Left lobe of liver (tissue), 2 donors: ENCODE results near the gene ALPG. TPM values are rescaled to one million over a fixed set of nuclear protein-coding genes. Genes with fewer than 3 reads are reported as not detected.
"Not testable (repeated sequence)": the region's sequence is repeated elsewhere in the genome, so short reads cannot be mapped to it uniquely, and the experiment has no call there.

Experiments used
- ATAC-seq: fragments of 200-7000 bp; cut with Tn5 transposase; one replicate; pipeline ENCODE4 v1.9.1; 2020; ENCODE audit warnings: mild to moderate bottlenecking, moderate library complexity
- DNase-seq: peaks from one replicate; pipeline ENCODE4 v3.0.0-alpha.2; 2020; ENCODE audit warnings: low spot score
- total RNA-seq: library from RNA; stranded (reverse); gene quantifications from one replicate; pipeline ENCODE4 v1.2.1, GENCODE V29; 2021
- donor health status: DM: no; HTN: no; CAD: no; lungs with moderate emphysema.
- donor health status: DM: no; HTN: yes; CAD: no.

ALPG gene
- total RNA-seq, 1 donor from 2014 or later, result not detected

GRCh38 chr2:232438951-232439757 is 32.5 kb downstream of the ALPG start:
- DNase-seq, result no peak
- peak; percentile 30 for ATAC-seq

- DNase-seq (no peak), ATAC-seq (no peak)
Observed at GRCh38 chr2:232439758-232440135, 33.1 kb downstream of the ALPG start.

DNA sequence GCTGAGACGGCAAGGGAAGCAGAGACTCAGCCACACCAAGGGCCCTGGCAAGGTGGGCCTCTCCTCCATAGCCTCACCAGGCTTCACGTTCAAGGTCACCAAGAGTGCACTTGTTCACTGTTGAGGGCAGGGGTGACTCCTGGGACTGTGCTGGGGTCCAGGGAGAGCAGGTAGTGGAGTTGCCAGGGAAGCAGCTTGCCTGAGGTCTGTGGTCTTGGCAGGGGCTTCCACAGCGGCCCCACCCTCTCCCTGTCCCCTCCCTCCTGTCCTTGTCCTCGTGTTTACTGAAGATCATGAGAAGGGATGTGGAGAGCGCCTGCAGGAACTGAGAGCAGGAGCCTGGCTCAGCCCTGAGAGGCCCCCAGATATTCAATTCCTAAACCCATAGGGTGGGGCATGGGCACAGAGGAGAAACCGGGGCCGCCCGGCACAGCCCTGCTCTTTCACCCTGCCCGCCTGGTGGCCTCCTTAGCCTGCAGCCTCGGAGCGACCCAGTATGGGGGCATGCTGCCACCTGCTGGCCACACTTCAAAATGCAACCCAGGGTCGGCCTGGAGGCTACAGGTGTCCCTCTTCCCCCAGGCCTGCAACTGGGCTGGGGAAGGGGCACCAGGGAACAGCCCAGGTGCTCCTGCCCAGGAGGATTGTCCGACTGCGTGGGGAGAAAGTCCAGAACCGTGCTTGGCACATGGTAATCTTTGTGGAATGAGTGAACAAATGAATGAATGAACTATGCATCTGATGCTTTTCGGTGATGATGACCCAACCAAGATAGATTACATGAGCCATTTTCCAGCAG is 33.8 kb downstream of the ALPG start:
- DNase-seq (peak; percentile 87), ATAC-seq (peak; percentile 74)

DNA sequence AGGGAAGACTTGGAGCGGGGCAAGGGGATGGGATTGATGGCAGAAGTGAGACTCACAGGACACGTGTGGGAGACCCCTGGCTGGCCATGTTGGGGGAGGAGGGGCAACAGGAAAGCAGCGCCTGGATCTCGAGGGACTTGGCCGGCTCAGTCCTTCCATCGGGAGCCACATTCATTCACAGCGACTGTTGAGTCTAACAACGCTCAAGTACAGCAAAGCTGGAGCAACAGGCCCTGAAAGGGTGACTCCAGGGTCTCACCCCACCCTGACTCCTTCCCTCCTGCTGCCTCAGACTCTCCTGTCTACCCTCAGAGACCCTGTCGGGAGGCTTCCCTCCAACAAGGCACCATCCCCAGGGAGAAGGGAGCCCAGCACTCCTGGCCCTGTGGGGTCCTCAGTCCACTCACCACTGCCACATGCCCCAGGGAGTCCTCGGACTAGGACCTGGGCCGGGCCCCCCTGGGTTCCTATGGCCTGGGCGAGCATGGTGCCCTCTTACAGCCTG is 34.6 kb downstream of the ALPG start:
- no peak for ATAC-seq
- peak; percentile 42 for DNase-seq

DNA sequence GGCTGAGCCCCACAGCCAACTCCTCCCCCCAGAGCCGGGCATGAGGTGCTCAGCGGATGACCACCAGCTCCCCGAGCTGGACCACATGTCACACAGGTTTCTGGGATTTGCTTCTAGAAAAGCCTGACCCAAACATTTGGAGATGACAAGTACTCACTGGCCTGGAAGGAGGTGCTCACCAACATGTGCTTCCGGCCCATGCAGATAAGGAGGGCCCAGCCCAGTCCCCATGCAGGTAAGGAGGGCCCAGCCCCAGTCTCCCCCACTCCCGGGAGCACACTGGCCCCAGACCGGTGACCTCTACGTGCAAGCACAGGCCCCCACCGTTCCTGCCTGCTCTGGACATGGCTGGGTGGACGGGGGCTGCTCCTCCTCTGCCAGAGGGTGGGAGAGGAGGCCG is 35.3 kb downstream of the ALPG start:
- DNase-seq, result peak; percentile 43
- ATAC-seq, result not testable (repeated sequence)

DNA sequence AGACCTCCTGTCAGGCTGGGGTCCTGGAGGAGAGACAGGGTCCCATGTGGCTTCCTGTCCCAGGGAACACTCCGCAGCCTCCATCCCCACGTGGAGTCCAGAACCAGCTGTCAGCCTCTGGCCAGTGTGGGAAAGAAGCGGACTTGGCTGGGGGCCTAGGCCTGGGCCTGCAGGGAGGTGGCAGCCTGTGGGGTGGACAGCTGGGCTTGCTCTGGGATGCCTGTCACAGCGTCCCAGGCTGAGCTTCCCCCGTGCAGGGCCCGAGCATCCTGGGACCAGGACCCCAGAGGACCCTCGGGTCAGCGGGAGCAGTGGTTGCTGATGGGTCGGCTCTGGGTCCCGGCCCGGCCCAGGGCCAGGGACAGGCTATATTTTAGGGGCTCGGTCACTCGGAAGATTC is 35.8 kb downstream of the ALPG start:
- not testable (repeated sequence) for DNase-seq, ATAC-seq

GRCh38 chr2:232443047-232443446 is 36.4 kb downstream of the ALPG start:
- ATAC-seq, result not testable (repeated sequence)

DNA sequence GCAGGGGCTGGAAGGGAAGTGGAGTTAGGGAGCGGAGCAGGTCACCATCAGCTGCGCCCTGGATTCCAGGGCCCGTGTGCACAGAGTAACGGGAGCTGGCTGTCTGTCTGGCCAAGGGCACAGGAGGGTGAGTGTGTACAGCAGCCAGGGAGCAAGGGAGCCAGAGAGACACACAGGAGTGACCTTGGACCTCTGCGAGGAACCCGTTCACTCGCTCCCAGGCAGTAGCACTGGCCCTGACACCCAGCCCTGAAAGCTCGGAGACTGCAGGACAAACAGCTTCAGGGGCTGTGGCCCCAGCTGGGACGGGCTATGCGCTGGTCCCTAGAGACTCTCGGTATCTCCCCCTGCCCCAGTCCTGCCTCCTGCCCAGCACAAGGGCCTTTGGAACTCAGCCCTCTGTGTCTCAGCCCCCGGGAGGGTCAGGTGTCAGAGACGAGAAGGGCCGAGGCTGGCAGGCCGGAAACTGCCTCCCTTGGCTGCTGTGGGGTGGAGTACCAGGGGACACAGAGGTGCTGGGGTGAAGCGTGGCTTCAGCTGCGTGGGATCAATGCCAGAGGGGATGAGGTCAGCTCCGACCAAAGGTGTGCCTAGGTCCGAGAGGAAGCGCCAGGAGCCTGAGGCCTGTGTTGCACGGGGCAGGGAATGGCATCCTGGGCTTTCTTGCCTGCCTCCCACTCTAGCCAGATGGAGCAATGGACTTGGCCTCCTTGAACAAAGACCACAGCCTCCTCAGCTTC is 37.2 kb downstream of the ALPG start:
- ATAC-seq (peak; percentile 67), DNase-seq (peak; percentile 73)

More at GRCh38 chr2:232443047-232443446, 36.4 kb downstream of the ALPG start:
- peak; percentile 45 for DNase-seq

- ATAC-seq (peak; percentile 22), DNase-seq (peak; percentile 60)
Observed at GRCh38 chr2:232444409-232445148, 37.9 kb downstream of the ALPG start.

GRCh38 chr2:232445149-232445885 is 38.7 kb downstream of the ALPG start:
- ATAC-seq, result not testable (repeated sequence)
- DNase-seq, result peak; percentile 44

DNA sequence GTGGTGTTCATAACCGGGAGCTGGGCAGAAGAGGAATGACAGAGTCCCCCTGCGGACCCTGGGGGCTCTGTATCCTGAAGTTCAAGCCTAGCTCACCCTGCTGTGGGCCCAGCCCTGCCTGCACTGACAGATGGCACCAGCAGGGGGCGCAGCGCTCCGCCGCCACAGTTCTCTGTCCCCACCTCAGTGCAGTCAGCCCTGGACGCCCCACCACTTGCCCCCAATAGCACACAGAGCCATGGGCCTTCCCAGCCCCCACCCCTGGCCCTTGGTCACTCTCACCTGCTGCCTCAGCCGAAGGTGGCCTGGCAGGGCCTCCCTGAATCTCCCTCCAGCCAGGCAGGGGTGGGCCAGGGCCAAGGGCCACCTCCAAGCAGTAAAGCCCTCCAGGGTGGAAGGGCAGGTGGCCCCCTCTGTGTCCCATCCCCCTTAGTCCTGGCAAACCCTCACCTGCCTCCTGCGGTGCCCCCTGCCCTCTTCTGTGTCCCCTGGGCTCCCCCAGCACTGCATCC is 39.7 kb downstream of the ALPG start:
- ATAC-seq (peak; percentile 29), DNase-seq (peak; percentile 49)

DNA sequence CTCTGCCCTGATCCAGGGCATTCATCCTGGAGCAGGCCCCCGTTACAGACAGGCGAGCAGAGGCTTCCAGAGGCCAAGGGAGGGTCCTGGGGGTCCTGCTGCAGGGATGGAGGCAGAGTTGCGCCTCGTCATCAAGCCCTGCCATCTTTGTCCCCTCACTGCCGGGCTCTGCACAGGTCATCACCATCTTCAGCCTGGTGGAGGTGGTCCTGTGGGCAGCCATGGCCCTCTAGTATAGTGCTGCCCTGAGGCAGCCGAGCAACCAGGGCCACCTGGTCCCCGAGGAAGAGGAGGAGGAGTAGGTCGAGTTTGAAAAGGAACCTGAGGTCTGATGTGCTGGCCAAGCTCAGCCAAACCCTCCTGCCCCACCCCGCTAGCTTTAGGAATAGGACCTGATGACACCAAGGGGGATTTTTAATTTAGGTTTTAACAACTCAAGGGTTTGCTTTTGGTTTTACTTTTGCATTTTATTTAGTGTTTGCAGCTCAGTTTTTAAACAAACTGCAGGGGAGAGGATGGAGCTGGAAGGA is 40.5 kb downstream of the ALPG start:
- no peak for DNase-seq
- no peak for ATAC-seq

DNA sequence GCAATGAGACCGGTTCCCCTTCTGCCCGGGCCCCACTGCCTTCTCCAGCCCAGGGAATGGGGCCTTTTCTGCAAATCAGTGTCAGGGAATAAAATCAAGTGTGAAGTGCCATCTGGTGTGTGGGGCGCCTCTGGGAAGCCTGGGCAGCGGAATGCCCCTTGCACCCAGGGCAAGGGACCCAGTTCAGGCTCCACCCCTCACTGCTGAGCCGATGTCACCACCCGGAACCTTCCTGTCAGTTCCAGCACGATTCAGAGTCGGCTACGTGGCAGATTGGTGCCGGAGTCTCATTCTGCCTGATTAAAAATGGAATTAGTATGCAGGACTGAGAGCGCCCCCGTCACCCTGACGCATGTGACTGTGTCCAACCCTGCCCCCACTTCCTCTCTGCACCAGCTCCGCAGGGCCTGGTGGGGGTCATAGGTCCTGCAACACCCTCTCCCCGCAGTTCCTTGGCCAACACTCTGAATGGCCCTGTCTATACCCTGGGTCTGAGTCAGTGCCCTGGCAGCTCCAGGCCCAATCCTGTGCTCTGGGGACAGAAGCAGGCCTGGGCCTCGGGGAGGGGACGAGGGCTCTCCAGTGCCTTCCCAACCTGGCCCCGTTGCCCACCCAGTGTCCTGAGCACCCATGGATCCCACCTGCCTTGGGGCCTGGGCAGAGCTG is 41.1 kb downstream of the ALPG start:
- ATAC-seq, result peak; percentile 77

DNA sequence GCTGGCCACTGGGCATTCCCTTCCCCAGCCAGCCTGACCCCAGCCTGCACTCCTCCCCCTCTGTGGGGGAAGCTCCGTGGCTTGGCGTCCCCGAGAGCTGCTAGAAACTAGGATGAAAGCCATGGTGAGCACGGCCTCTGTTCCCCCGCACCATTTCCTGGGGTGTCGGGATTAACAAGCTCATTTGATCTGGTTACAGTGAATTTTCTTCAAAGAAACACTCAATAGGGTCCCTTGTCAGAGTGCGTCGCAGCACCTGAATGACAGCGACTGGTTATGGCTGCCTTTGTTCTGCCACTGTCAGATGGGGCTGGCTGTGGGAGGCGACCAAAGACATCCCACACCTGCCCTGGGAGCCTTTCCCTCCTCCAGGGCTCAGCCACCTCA is 41.7 kb downstream of the ALPG start:
- no peak for ATAC-seq
- no peak for DNase-seq

More for the DNA sequence above, 41.1 kb downstream of the ALPG start:
- peak; percentile 92 for DNase-seq

GRCh38 chr2:232449964-232450363 is 43.3 kb downstream of the ALPG start:
- DNase-seq (no peak), ATAC-seq (no peak)

DNA sequence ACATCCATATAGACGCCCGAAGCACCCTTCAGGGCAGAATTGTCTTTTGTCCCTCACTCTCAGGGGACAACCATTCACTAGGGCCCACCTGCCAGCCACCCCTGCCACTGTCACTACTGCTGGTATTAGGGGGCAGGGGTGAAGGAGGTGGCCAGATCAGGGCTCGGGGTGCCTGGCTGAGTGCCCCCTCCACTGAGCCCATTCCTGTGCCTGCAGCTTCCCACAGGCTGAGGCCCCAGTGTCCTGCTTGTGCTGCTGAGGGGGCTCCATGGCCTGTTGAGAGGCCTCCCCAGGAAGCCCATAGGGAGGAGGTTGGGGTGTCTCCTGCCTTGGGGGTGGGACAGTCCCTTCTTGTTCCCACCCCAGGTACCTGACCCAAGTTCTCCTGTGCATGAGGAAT is 45.0 kb downstream of the ALPG start:
- peak; percentile 22 for DNase-seq

DNA sequence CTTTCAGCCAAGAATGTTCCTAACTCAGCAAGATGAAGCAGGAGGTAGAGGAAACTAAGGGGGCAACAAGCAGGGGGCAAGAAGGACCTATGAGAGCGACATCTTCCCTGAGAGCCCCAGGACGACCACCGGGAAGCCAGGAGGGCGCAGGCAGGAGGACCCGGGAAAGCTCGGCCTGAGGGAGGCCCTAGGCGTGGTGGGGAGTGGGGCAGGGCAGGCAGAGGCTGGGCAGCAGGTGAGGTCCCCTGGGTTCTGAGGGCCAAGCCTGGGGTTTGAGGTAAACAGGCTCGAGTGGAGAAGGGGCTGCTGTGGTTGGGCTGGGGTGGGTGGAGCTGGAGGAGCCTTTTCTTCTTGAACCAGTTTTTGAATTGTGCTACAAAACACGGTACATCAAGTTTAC is 48.0 kb downstream of the ALPG start:
- no peak for ATAC-seq
- peak; percentile 33 for DNase-seq

More for the DNA sequence above, 45.0 kb downstream of the ALPG start:
- not testable (repeated sequence) for ATAC-seq

DNA sequence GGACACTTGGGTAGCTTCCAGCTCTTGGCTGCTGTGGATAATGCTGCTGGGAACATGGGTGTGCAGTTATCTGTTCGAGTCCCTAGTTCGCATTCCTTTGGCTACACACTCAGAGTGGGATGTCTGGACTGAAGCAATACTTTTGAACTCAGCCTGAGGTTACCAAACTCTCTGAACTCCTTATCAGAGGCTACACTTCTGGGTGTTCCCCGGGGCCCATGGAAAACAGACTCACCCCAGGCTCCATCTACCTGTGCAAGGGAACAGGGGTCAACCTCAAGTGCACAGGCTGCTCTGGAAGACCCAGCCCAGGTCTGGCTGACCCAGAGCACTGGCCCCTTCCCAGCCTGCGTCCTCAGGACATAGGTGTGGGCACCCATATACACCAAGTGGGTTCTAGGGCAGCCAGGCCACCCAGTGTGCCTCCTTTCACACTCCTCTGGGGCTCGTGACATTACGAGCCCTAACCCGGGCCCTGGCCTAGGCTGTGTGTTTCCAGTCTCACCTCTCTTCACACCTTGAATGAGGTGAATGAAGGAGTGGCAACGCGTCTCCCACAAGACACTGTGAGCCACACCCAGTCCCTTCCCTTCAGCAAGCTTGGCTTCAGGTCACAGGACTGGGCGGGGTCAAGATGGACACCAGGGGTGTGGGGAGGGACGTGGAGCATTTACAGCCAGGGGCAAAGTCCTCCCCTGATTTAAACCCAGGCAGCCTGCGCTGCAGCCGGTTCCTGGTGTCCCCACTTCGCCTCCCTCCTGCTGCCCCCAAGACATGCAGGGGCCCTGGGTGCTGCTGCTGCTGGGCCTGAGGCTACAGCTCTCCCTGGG is 49.0 kb downstream of the ALPG start, which contains the start of gene ALPI:
Gene ALPI (plus strand): TSS at position 728 of the 830 bp plus-strand sequence. CDS start 47 bp downstream, at position 775.
- DNase-seq, result peak; percentile 40
- no peak for ATAC-seq
